Measurements from ENCODE around the gene FHOD1. TPM values are rescaled to one million over a fixed set of nuclear protein-coding genes. Genes with fewer than 3 reads are reported as not detected.

The FHOD1 gene
- total and polyA plus RNA-seq, 2 of the 13 experiments (the other 11 are each of a cell fraction or from before 2014, with no cell fraction given): 20.0 to 20.8 TPM

- TF ChIP-seq SP2 (CRISPR knock-in tag; IDR thresholded peaks at IDR 0.05): peak; percentile 98
- TF ChIP-seq FOXK1 (CRISPR knock-in tag; IDR thresholded peaks at IDR 0.05; ENCODE audit: borderline replicate concordance, low read depth): peak; percentile 80; the same call in 1 of the 2 replicates
- TF ChIP-seq ZNF143 (CRISPR knock-in tag; IDR thresholded peaks at IDR 0.05): peak; percentile 42; the same call in 1 of the 2 replicates
- peak; percentile 38; the same call in 1 of the 2 replicates for TF ChIP-seq ZNF724P (CRISPR knock-in tag; IDR thresholded peaks at IDR 0.05; ENCODE audit: borderline replicate concordance)
- no peak for TF ChIP-seq ZNF570 (CRISPR knock-in tag; IDR thresholded peaks at IDR 0.05; ENCODE audit: borderline replicate concordance)
- TF ChIP-seq PHF21A (CRISPR knock-in tag; IDR thresholded peaks at IDR 0.05): peak; percentile 79
- TF ChIP-seq ZNF337 (CRISPR knock-in tag; IDR thresholded peaks at IDR 0.05; ENCODE audit: borderline replicate concordance, low read depth): no peak
- 0 out of 2 replicates have a peak, but pooled peaks have one; percentile 56 for TF ChIP-seq ESRRA (CRISPR knock-in tag; IDR thresholded peaks at IDR 0.05; ENCODE audit: low read depth)
- TF ChIP-seq GPN1 (CRISPR knock-in tag; IDR thresholded peaks at IDR 0.05; ENCODE audit: borderline replicate concordance): no peak
- TF ChIP-seq SUZ12 (IDR thresholded peaks at IDR 0.05; ENCODE audit: low read depth, low read length): no peak
- TF ChIP-seq ARID5B (CRISPR knock-in tag; IDR thresholded peaks at IDR 0.05): no peak; the same call in none of the 2 replicates
- TF ChIP-seq ZFAT (CRISPR knock-in tag; conservative IDR thresholded peaks at IDR 0.05): no peak
- peak; percentile 82 for TF ChIP-seq HNRNPLL (IDR thresholded peaks at IDR 0.05; ENCODE audit: low read depth, low read length, poor library complexity, severe bottlenecking)
- TF ChIP-seq POLR2A (IDR thresholded peaks at IDR 0.05; ENCODE audit: insufficient read depth in 1 of 2, low read depth in 2 of 2, low read length in 2 of 2): peak in 1 of 2 experiments; percentile 67; a peak in 2 of 4 replicates
- no peak for TF ChIP-seq CBX2 (IDR thresholded peaks at IDR 0.05; ENCODE audit: low read depth, low read length)
- no peak for TF ChIP-seq CBX2 (CRISPR knock-in tag; IDR thresholded peaks at IDR 0.05; ENCODE audit: low read depth)
- peak; percentile 69; the same call in 1 of the 2 replicates for TF ChIP-seq ZNF556 (CRISPR knock-in tag; IDR thresholded peaks at IDR 0.05; ENCODE audit: borderline replicate concordance)
- peak; percentile 77; the same call in 1 of the 2 replicates for TF ChIP-seq NFATC3 (CRISPR knock-in tag; IDR thresholded peaks at IDR 0.05)
- TF ChIP-seq ZNF646 (CRISPR knock-in tag; IDR thresholded peaks at IDR 0.05): no peak
Observed at GRCh38 chr16:67183627-67184452, 63.4 kb downstream of the FHOD1 start, which contains the start of gene MATCAP1 (continued).
